Panc1 (cell line): ENCODE data around the gene TPD52L1.

Experiments
- CTCF ChIP-seq: fragments of 450-650 bp; IDR thresholded peaks from 2 replicates; pipeline ENCODE4 v1.5.1; 2017; ENCODE audit warnings: mild to moderate bottlenecking
- POLR2AphosphoS5 ChIP-seq: IDR thresholded peaks from 2 replicates; pipeline ENCODE4 v1.6.1; 2012; ENCODE audit warnings: mild to moderate bottlenecking, low read depth, low read length, moderate library complexity
- SIN3A ChIP-seq: IDR thresholded peaks from 2 replicates; pipeline ENCODE4 v1.6.1; 2012; ENCODE audit warnings: low read depth, mild to moderate bottlenecking, low read length, moderate library complexity, borderline replicate concordance; ENCODE audit not compliant: insufficient read depth
- TCF7L2 ChIP-seq: IDR thresholded peaks from 2 replicates; pipeline ENCODE4 v1.6.1; 2011; ENCODE audit warnings: mild to moderate bottlenecking, low read depth, low read length, inconsistent platforms
- TF ChIP-seq, protein P1 (sequence below), 2 experiments: IDR thresholded peaks; 2 replicates each; pipeline ENCODE4 v1.6.1; 2011 to 2012; ENCODE audit warnings: low read depth in 2 of 2, control low read depth in 1 of 2, low read length in 1 of 2, mild to moderate bottlenecking in 1 of 2, moderate library complexity in 1 of 2; ENCODE audit not compliant: insufficient read depth in 1 of 2

GRCh38 chr6:125270380-125270779, 116.8 kb downstream of the TPD52L1 start:
- TF ChIP-seq CTCF = no peak
- TF ChIP-seq POLR2AphosphoS5 = no peak
- no peak for TF ChIP-seq SIN3A
- TF ChIP-seq, protein P1, sequence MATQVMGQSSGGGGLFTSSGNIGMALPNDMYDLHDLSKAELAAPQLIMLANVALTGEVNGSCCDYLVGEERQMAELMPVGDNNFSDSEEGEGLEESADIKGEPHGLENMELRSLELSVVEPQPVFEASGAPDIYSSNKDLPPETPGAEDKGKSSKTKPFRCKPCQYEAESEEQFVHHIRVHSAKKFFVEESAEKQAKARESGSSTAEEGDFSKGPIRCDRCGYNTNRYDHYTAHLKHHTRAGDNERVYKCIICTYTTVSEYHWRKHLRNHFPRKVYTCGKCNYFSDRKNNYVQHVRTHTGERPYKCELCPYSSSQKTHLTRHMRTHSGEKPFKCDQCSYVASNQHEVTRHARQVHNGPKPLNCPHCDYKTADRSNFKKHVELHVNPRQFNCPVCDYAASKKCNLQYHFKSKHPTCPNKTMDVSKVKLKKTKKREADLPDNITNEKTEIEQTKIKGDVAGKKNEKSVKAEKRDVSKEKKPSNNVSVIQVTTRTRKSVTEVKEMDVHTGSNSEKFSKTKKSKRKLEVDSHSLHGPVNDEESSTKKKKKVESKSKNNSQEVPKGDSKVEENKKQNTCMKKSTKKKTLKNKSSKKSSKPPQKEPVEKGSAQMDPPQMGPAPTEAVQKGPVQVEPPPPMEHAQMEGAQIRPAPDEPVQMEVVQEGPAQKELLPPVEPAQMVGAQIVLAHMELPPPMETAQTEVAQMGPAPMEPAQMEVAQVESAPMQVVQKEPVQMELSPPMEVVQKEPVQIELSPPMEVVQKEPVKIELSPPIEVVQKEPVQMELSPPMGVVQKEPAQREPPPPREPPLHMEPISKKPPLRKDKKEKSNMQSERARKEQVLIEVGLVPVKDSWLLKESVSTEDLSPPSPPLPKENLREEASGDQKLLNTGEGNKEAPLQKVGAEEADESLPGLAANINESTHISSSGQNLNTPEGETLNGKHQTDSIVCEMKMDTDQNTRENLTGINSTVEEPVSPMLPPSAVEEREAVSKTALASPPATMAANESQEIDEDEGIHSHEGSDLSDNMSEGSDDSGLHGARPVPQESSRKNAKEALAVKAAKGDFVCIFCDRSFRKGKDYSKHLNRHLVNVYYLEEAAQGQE (IDR thresholded peaks at IDR 0.05; ENCODE audit: insufficient read depth in 1 of 2, low read depth in 2 of 2, low read length in 1 of 2) = no peak
- no peak for TF ChIP-seq TCF7L2
